Trophoblast cell (in vitro differentiated cells and primary cell): ENCODE results near the gene SNIP1.
"Not testable (repeated sequence)": the region's sequence is repeated elsewhere in the genome, so short reads cannot be mapped to it uniquely, and the experiment has no call there.

ENCODE experiments used
- DNase-seq, 2 donors: peaks; one replicate each; pipeline ENCODE4 v3.0.0-alpha.2; 2016
- H2AFZ ChIP-seq: 2 replicates; pipeline ENCODE4 v1.6.1; 2013; ENCODE audit warnings: low read length, moderate library complexity, mild to moderate bottlenecking; ENCODE audit not compliant: insufficient read depth, poor library complexity
- H2AK5ac ChIP-seq: 2 replicates; pipeline ENCODE4 v1.6.1; 2013; ENCODE audit warnings: mild to moderate bottlenecking, low read length
- H2BK120ac ChIP-seq: 2 replicates; pipeline ENCODE4 v1.6.1; 2013; ENCODE audit warnings: low read length, mild to moderate bottlenecking, moderate library complexity; ENCODE audit not compliant: insufficient read depth, poor library complexity
- H2BK12ac ChIP-seq: 2 replicates; pipeline ENCODE4 v1.6.1; 2013; ENCODE audit warnings: mild to moderate bottlenecking, low read length, moderate library complexity
- H2BK5ac ChIP-seq: 2 replicates; pipeline ENCODE4 v1.6.1; 2013; ENCODE audit warnings: low read length, low read depth, moderate library complexity, mild to moderate bottlenecking; ENCODE audit not compliant: poor library complexity
- H3K14ac ChIP-seq: 2 replicates; pipeline ENCODE4 v1.6.1; 2013; ENCODE audit warnings: mild to moderate bottlenecking, low read length
- H3K18ac ChIP-seq: 2 replicates; pipeline ENCODE4 v1.6.1; 2013; ENCODE audit warnings: mild to moderate bottlenecking, low read length
- H3K23ac ChIP-seq: 2 replicates; pipeline ENCODE4 v1.6.1; 2013; ENCODE audit warnings: low read length
- H3K27ac ChIP-seq: 2 replicates; pipeline ENCODE4 v1.5.1; 2013; ENCODE audit warnings: low read depth, mild to moderate bottlenecking, inconsistent platforms, low read length, moderate library complexity
- H3K27me3 ChIP-seq: 2 replicates; pipeline ENCODE4 v1.6.1; 2013; ENCODE audit warnings: inconsistent platforms, mild to moderate bottlenecking, low read length, moderate library complexity; ENCODE audit not compliant: insufficient read depth
- H3K36me3 ChIP-seq, 2 experiments: 1 replicate in 1 of 2; 2 replicates in 1 of 2; pipeline ENCODE4 v1.6.1; 2013; ENCODE audit warnings: low read length in 2 of 2, mild to moderate bottlenecking in 2 of 2, moderate library complexity in 1 of 2; ENCODE audit not compliant: insufficient read depth in 2 of 2, control insufficient read depth in 1 of 2
- H3K4ac ChIP-seq: 2 replicates; pipeline ENCODE4 v1.6.1; 2013; ENCODE audit warnings: low read depth, mild to moderate bottlenecking, low read length, moderate library complexity
- H3K4me1 ChIP-seq, 2 experiments: 1 replicate in 1 of 2; 2 replicates in 1 of 2; pipeline ENCODE4 v1.6.1; 2013; ENCODE audit warnings: low read length in 2 of 2, mild to moderate bottlenecking in 2 of 2, moderate library complexity in 1 of 2; ENCODE audit not compliant: insufficient read depth in 2 of 2, control insufficient read depth in 1 of 2
- H3K4me2 ChIP-seq: 2 replicates; pipeline ENCODE4 v1.6.1; 2013; ENCODE audit warnings: inconsistent platforms, mild to moderate bottlenecking, low read length, moderate library complexity
- H3K4me3 ChIP-seq: 2 replicates; pipeline ENCODE4 v1.5.1; 2013; ENCODE audit warnings: mild to moderate bottlenecking, low read depth, low read length, inconsistent platforms
- H3K79me1 ChIP-seq: one replicate; pipeline ENCODE4 v1.6.1; 2013; ENCODE audit warnings: low read length
- H3K79me2 ChIP-seq: 2 replicates; pipeline ENCODE4 v1.6.1; 2013; ENCODE audit warnings: low read length, mild to moderate bottlenecking; ENCODE audit not compliant: control insufficient read depth, insufficient read depth, poor library complexity
- H3K9ac ChIP-seq: 2 replicates; pipeline ENCODE4 v1.6.1; 2013; ENCODE audit warnings: mild to moderate bottlenecking, low read length
- H3K9me3 ChIP-seq: 2 replicates; pipeline ENCODE4 v1.6.1; 2013; ENCODE audit warnings: low read depth, mild to moderate bottlenecking, control low read depth, inconsistent platforms, low read length; ENCODE audit not compliant: insufficient read depth
- H4K12ac ChIP-seq: 2 replicates; pipeline ENCODE4 v1.6.1; 2013; ENCODE audit warnings: low read depth, mild to moderate bottlenecking, low read length, moderate library complexity
- H4K8ac ChIP-seq: 2 replicates; pipeline ENCODE4 v1.6.1; 2013; ENCODE audit warnings: low read depth, mild to moderate bottlenecking, low read length, moderate library complexity
- H4K91ac ChIP-seq: one replicate; pipeline ENCODE4 v1.6.1; 2013; ENCODE audit warnings: low read depth, mild to moderate bottlenecking, low read length, moderate library complexity
- WGBS: extraction: QIAGEN DNeasy Blood & Tissue Kit; methylation state at CpG from one replicate; pipeline ENCODE4 v1.1.7; 2013; ENCODE audit warnings: missing lambda C conversion rate; ENCODE audit not compliant: insufficient read length, insufficient coverage; ENCODE audit errors: extremely low coverage; 5-methylcytosine and 5-hydroxymethylcytosine counted together

Gene SNIP1

GRCh38 chr1:37519613-37520012 lies 34.5 kb downstream of the SNIP1 start:
- H4K8ac ChIP-seq: no peak overlapping the region
- H3K27me3 ChIP-seq: no peaks in the 10 kb centered on the region
- H4K91ac ChIP-seq: no peak overlapping the region
- H3K36me3 ChIP-seq: no peaks in the 10 kb centered on the region
- no peak overlapping the region for H2BK5ac ChIP-seq
- no peak overlapping the region for H3K23ac ChIP-seq
- H2AK5ac ChIP-seq: no peak overlapping the region
- peaks cover 3% of the 10 kb centered on the region for H3K79me1 ChIP-seq
- no peak overlapping the region for H2BK12ac ChIP-seq
- no peak overlapping the region for H3K4ac ChIP-seq
- H3K27ac ChIP-seq: no peak overlapping the region
- H3K4me2 ChIP-seq: no peak overlapping the region
- no peak overlapping the region for H3K4me3 ChIP-seq
- peaks cover 2% of the 10 kb centered on the region for H3K79me2 ChIP-seq
- no peak overlapping the region for H3K14ac ChIP-seq
- H3K9me3 ChIP-seq: no peaks in the 10 kb centered on the region
- no peak overlapping the region for H3K18ac ChIP-seq
- no peak overlapping the region for H3K9ac ChIP-seq
- no peak for DNase-seq
- H2BK120ac ChIP-seq: no peak overlapping the region
- no peak overlapping the region for H2AFZ ChIP-seq
- no peak overlapping the region for H4K12ac ChIP-seq
- no peaks in the 10 kb centered on the region for H3K4me1 ChIP-seq

DNA sequence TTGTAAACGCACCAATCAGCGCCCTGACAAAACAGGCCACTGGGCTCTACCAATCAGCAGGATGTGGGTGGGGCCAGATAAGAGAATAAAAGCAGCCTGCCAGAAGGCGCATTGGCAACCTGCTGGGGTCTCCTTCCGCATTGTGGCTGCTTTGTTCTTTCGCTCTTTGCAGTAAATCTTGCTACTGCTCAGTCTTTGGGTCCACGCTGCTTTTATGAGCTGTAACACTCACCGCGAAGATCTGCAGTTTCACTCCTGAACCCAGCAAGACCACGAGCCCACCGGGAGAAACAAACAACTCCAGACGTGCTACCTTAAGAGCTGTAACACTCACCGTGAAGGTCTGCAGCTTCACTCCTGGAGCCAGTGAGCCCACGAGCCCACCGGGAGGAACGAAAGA lies 35.2 kb downstream of the SNIP1 start:
- not testable (repeated sequence) for H4K91ac ChIP-seq, H3K36me3 ChIP-seq, H2BK5ac ChIP-seq, H2AFZ ChIP-seq, DNase-seq, H3K14ac ChIP-seq, H3K18ac ChIP-seq, H3K4me2 ChIP-seq, H4K8ac ChIP-seq, H3K9ac ChIP-seq, H3K4me3 ChIP-seq, H3K79me2 ChIP-seq, H2BK120ac ChIP-seq, H3K4ac ChIP-seq, H3K27me3 ChIP-seq, H3K4me1 ChIP-seq, H2BK12ac ChIP-seq, H2AK5ac ChIP-seq, H3K23ac ChIP-seq, H4K12ac ChIP-seq, H3K79me1 ChIP-seq, H3K27ac ChIP-seq, H3K9me3 ChIP-seq
- no CpG with 5 or more reads among the region's 15 CpGs for WGBS

DNA sequence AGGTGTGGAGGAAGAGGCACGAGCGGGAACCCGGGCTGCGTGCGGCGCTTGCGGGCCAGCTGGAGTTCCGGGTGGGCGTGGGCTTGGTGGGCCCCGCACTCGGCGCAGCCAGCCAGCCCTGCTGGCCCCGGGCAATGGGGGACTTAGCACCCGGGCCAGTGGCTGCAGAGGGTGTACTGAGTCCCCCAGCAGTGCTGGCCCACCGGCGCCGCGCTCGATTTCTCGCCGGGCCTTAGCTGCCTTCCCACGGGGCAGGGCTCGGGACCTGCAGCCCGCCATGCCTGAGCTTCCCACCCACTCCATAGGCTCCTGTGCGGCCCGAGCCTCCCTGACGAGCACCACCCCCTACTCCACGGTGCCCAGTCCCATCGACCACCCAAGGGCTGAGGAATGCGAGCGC lies 35.9 kb downstream of the SNIP1 start:
- not testable (repeated sequence) for H3K36me3 ChIP-seq, H3K4ac ChIP-seq, DNase-seq, H2BK12ac ChIP-seq, H3K27ac ChIP-seq, H3K18ac ChIP-seq, H3K79me2 ChIP-seq, H2AFZ ChIP-seq, H2BK120ac ChIP-seq, H3K4me1 ChIP-seq, H3K4me2 ChIP-seq, H4K8ac ChIP-seq, H3K4me3 ChIP-seq, H3K9me3 ChIP-seq, H2AK5ac ChIP-seq, H3K9ac ChIP-seq, H3K23ac ChIP-seq, H3K79me1 ChIP-seq, H2BK5ac ChIP-seq, H4K12ac ChIP-seq, H3K27me3 ChIP-seq, H3K14ac ChIP-seq, H4K91ac ChIP-seq
- no CpG with 5 or more reads among the region's 31 CpGs for WGBS

- WGBS: no CpG with 5 or more reads among the region's 1 CpG
- H3K36me3 ChIP-seq: peaks cover 2% of the 10 kb centered on the region in 2 experiments
- H4K12ac ChIP-seq: no peak overlapping the region
- no peak overlapping the region for H4K8ac ChIP-seq
- no peak overlapping the region for H3K18ac ChIP-seq
- H2BK120ac ChIP-seq: no peak overlapping the region
- peaks cover 5 to 6% of the 10 kb centered on the region in 2 experiments for H3K4me1 ChIP-seq
- no peak overlapping the region for H2BK5ac ChIP-seq
- peaks cover 7% of the 10 kb centered on the region for H3K79me2 ChIP-seq
- H4K91ac ChIP-seq: no peak overlapping the region
- no peak overlapping the region for H3K27ac ChIP-seq
- no peak overlapping the region for H2AK5ac ChIP-seq
- H3K14ac ChIP-seq: no peak overlapping the region
- no peak overlapping the region for H3K23ac ChIP-seq
- no peaks in the 10 kb centered on the region for H3K9me3 ChIP-seq
- H2BK12ac ChIP-seq: no peak overlapping the region
- H3K4me3 ChIP-seq: no peak overlapping the region
- H3K27me3 ChIP-seq: no peaks in the 10 kb centered on the region
- H3K9ac ChIP-seq: no peak overlapping the region
- peaks cover 7% of the 10 kb centered on the region for H3K79me1 ChIP-seq
- no peak for DNase-seq
- no peak overlapping the region for H3K4ac ChIP-seq
- H3K4me2 ChIP-seq: no peak overlapping the region
- no peak overlapping the region for H2AFZ ChIP-seq
Observed at GRCh38 chr1:37517569-37517968, 36.5 kb downstream of the SNIP1 start.
